Subcutaneous abdominal adipose tissue (tissue), 5 donors: Measurements from ENCODE around the gene FOXP4.

ENCODE experiments used
- H3K27ac ChIP-seq: one replicate; pipeline ENCODE4 v1.7.0; 2013; ENCODE audit warnings: low read depth, mild to moderate bottlenecking, inconsistent platforms, low read length, moderate library complexity
- H3K27me3 ChIP-seq, 5 donors: one replicate each; pipeline ENCODE4 v1.7.0; 2013; ENCODE audit warnings: low read length in 5 of 5, inconsistent platforms in 1 of 5; ENCODE audit not compliant: control insufficient read depth in 5 of 5, insufficient read depth in 4 of 5
- H3K36me3 ChIP-seq, 5 donors: one replicate each; pipeline ENCODE4 v1.7.0; 2013; ENCODE audit warnings: low read length in 5 of 5; ENCODE audit not compliant: control insufficient read depth in 5 of 5, insufficient read depth in 5 of 5
- H3K4me1 ChIP-seq, 5 donors: one replicate each; pipeline ENCODE4 v1.7.0; 2013; ENCODE audit warnings: low read length in 5 of 5, mild to moderate bottlenecking in 3 of 5, moderate library complexity in 1 of 5; ENCODE audit not compliant: control insufficient read depth in 5 of 5, insufficient read depth in 5 of 5
- H3K4me3 ChIP-seq, 5 donors: one replicate each; pipeline ENCODE4 v1.7.0; 2013; ENCODE audit warnings: low read length in 5 of 5, low read depth in 1 of 5
- H3K9ac ChIP-seq, 5 donors: one replicate each; pipeline ENCODE4 v1.7.0; 2013; ENCODE audit warnings: low read length in 5 of 5, mild to moderate bottlenecking in 4 of 5, moderate library complexity in 3 of 5
- H3K9me3 ChIP-seq, 5 donors: one replicate each; pipeline ENCODE4 v1.7.0; 2013; ENCODE audit warnings: low read length in 5 of 5; ENCODE audit not compliant: control insufficient read depth in 5 of 5
- donor health status: healthy.
- donor health status: healthy.
- donor health status: healthy.
- donor health status: healthy.
- donor health status: healthy.

The FOXP4 gene

GRCh38 chr6:41553405-41553999 lies 7.3 kb downstream of the FOXP4 start:
- Histone ChIP-seq H3K27ac (no peak overlapping the region), H3K9me3 (no peaks in the 10 kb centered on the region), H3K4me1 (peaks cover 0 to 55% (median 39%) of the 10 kb centered on the region in 5 donors), H3K9ac (no peak overlapping the region), H3K36me3 (peaks cover 0 to 11% (median 10%) of the 10 kb centered on the region in 5 donors), H3K27me3 (peaks cover 0 to 5% (median 0%) of the 10 kb centered on the region in 5 donors), H3K4me3 (no peak overlapping the region)

GRCh38 chr6:41555326-41556300 lies 9.4 kb downstream of the FOXP4 start:
- no peak overlapping the region for H3K27ac ChIP-seq
- peaks cover 0 to 11% (median 10%) of the 10 kb centered on the region in 5 donors for H3K36me3 ChIP-seq
- H3K4me3 ChIP-seq: no peak overlapping the region
- peaks cover 0 to 47% (median 28%) of the 10 kb centered on the region in 5 donors for H3K4me1 ChIP-seq
- no peaks in the 10 kb centered on the region for H3K9me3 ChIP-seq
- no peaks in the 10 kb centered on the region for H3K27me3 ChIP-seq
- H3K9ac ChIP-seq: no peak overlapping the region

GRCh38 chr6:41557335-41557734 lies 11.2 kb downstream of the FOXP4 start:
- H3K27ac ChIP-seq: no peak overlapping the region
- H3K27me3 ChIP-seq: no peaks in the 10 kb centered on the region
- no peaks in the 10 kb centered on the region for H3K9me3 ChIP-seq
- peaks cover 0 to 4% (median 0%) of the 10 kb centered on the region in 5 donors for H3K36me3 ChIP-seq
- H3K4me3 ChIP-seq: no peak overlapping the region
- peaks cover 0 to 56% (median 41%) of the 10 kb centered on the region in 5 donors for H3K4me1 ChIP-seq
- no peak overlapping the region for H3K9ac ChIP-seq

GRCh38 chr6:41558033-41558807 lies 12.0 kb downstream of the FOXP4 start:
- no peak overlapping the region for H3K27ac ChIP-seq
- H3K27me3 ChIP-seq: no peaks in the 10 kb centered on the region
- no peaks in the 10 kb centered on the region for H3K36me3 ChIP-seq
- peaks cover 2 to 57% (median 43%) of the 10 kb centered on the region in 5 donors for H3K4me1 ChIP-seq
- no peak overlapping the region for H3K4me3 ChIP-seq
- H3K9ac ChIP-seq: no peak overlapping the region
- no peaks in the 10 kb centered on the region for H3K9me3 ChIP-seq

- Histone ChIP-seq H3K4me3 (peak overlapping the region; percentile 27 to 68 (median 64)), H3K9ac (peak overlapping the region in 1 of 5 donors; percentile 71), H3K9me3 (no peaks in the 10 kb centered on the region), H3K36me3 (no peaks in the 10 kb centered on the region), H3K4me1 (peaks cover 5 to 50% (median 40%) of the 10 kb centered on the region in 5 donors), H3K27ac (no peak overlapping the region), H3K27me3 (no peaks in the 10 kb centered on the region)
Observed at GRCh38 chr6:41559655-41560427, 13.7 kb downstream of the FOXP4 start.

GRCh38 chr6:41560431-41561192 lies 14.4 kb downstream of the FOXP4 start:
- H3K4me1 ChIP-seq: peaks cover 5 to 50% (median 40%) of the 10 kb centered on the region in 5 donors
- H3K9ac ChIP-seq: peak overlapping the region in 3 of 5 donors; percentile 46 to 71 (median 69)
- peaks cover 0 to 3% (median 2%) of the 10 kb centered on the region in 5 donors for H3K36me3 ChIP-seq
- no peaks in the 10 kb centered on the region for H3K27me3 ChIP-seq
- no peaks in the 10 kb centered on the region for H3K9me3 ChIP-seq
- H3K27ac ChIP-seq: no peak overlapping the region
- peak overlapping the region; percentile 59 to 68 (median 64) for H3K4me3 ChIP-seq

- Histone ChIP-seq H3K27me3 (no peaks in the 10 kb centered on the region), H3K27ac (no peak overlapping the region), H3K9me3 (no peaks in the 10 kb centered on the region), H3K9ac (peak overlapping the region in 2 of 5 donors; percentile 69 to 71), H3K4me1 (peaks cover 5 to 48% (median 40%) of the 10 kb centered on the region in 5 donors), H3K36me3 (peaks cover 0 to 11% (median 10%) of the 10 kb centered on the region in 5 donors), H3K4me3 (peak overlapping the region in 2 of 5 donors; percentile 67 to 68)
Observed at GRCh38 chr6:41561416-41561815, 15.2 kb downstream of the FOXP4 start.

GRCh38 chr6:41561931-41562911 lies 16.0 kb downstream of the FOXP4 start:
- Histone ChIP-seq H3K4me3 (no peak overlapping the region), H3K27ac (no peak overlapping the region), H3K9ac (no peak overlapping the region), H3K4me1 (peaks cover 5 to 48% (median 41%) of the 10 kb centered on the region in 5 donors), H3K9me3 (no peaks in the 10 kb centered on the region), H3K36me3 (peaks cover 0 to 19% (median 18%) of the 10 kb centered on the region in 5 donors), H3K27me3 (no peaks in the 10 kb centered on the region)
